AML-193 (cell line): Measurements from ENCODE around the gene PCDHA11.
A peak's percentile ranks its signal among the peaks of the same experiment; 100 is the strongest.
"Not testable (repeated sequence)": the region's sequence is repeated elsewhere in the genome, so short reads cannot be mapped to it uniquely, and the experiment has no call there.

Source experiments
- DNase-seq, 2 experiments: peaks; one replicate each; lab custom pipeline; 2025; lab: John Stamatoyannopoulos, UW

The PCDHA11 gene, protein sequence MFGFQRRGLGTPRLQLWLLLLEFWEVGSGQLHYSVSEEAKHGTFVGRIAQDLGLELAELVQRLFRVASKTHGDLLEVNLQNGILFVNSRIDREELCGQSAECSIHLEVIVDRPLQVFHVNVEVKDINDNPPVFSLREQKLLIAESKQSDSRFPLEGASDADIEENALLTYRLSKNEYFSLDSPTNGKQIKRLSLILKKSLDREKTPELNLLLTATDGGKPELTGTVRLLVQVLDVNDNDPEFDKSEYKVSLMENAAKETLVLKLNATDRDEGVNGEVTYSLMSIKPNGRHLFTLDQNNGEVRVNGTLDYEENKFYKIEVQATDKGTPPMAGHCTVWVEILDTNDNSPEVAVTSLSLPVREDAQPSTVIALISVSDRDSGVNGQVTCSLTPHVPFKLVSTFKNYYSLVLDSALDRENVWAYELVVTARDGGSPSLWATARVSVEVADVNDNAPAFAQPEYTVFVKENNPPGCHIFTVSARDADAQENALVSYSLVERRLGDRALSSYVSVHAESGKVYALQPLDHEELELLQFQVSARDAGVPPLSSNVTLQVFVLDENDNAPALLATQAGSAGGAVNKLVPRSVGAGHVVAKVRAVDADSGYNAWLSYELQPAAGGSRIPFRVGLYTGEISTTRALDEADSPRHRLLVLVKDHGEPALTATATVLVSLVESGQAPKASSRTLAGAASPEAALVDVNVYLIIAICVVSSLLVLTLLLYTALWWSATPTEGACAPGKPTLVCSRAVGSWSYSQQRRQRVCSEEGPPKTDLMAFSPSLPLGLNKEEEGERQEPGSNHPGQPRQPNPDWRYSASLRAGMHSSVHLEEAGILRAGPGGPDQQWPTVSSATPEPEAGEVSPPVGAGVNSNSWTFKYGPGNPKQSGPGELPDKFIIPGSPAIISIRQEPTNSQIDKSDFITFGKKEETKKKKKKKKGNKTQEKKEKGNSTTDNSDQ

GRCh38 chr5:140868721-140869554, at the start of gene PCDHA11:
Gene PCDHA11 (plus strand): TSS chr5:140868957. CDS start chr5:140869104, 147 bp downstream.
- no peak for DNase-seq

GRCh38 chr5:140821375-140822280, 47.1 kb upstream of the PCDHA11 start, which contains the start of gene PCDHA5:
Gene PCDHA5 (plus strand): TSS chr5:140821613.
- DNase-seq, result no peak

DNA sequence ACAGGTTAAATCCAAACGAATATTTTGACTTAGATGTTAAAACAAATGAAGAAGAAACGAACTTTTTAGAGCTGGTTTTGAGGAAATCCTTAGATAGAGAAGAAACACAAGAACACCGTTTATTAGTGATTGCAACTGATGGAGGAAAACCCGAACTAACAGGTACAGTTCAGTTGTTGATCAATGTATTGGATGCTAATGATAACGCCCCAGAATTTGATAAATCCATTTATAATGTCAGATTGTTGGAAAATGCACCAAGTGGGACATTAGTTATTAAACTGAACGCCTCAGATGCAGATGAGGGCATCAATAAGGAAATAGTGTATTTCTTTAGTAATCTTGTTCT, 46.5 kb upstream of the PCDHA11 start:
- no peak for DNase-seq

DNA sequence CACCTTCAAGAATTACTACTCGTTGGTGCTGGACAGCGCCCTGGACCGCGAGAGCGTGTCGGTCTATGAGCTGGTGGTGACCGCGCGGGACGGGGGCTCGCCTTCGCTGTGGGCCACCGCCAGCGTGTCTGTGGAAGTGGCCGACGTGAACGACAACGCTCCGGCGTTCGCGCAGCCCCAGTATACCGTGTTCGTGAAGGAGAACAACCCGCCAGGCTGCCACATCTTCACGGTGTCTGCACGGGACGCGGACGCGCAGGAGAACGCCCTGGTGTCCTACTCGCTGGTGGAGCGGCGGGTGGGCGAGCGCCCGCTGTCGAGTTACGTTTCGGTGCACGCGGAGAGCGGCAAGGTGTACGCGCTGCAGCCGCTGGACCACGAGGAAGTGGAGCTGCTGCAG, 45.8 kb upstream of the PCDHA11 start:
- not testable (repeated sequence) for DNase-seq

- DNase-seq, result no peak
These were observed 45.3 kb upstream of the PCDHA11 start for GRCh38 chr5:140823475-140823874.

- DNase-seq, result no peak
These were observed 40.9 kb upstream of the PCDHA11 start, which contains the start of gene PCDHA6 for GRCh38 chr5:140827704-140828361. Gene PCDHA6 (plus strand): TSS chr5:140827960. CDS start chr5:140828092, 132 bp downstream.

- no peak for DNase-seq
These were observed 40.4 kb upstream of the PCDHA11 start for GRCh38 chr5:140828362-140828737.

- not testable (repeated sequence) for DNase-seq
These were observed 39.0 kb upstream of the PCDHA11 start for GRCh38 chr5:140829511-140830501.

- no peak for DNase-seq
These were observed 34.8 kb upstream of the PCDHA11 start, which contains the start of gene PCDHA7 for GRCh38 chr5:140833993-140834392. Gene PCDHA7 (plus strand): TSS chr5:140834269. CDS start chr5:140834384, 115 bp downstream.

GRCh38 chr5:140834439-140835008, 34.2 kb upstream of the PCDHA11 start:
- not testable (repeated sequence) for DNase-seq

DNA sequence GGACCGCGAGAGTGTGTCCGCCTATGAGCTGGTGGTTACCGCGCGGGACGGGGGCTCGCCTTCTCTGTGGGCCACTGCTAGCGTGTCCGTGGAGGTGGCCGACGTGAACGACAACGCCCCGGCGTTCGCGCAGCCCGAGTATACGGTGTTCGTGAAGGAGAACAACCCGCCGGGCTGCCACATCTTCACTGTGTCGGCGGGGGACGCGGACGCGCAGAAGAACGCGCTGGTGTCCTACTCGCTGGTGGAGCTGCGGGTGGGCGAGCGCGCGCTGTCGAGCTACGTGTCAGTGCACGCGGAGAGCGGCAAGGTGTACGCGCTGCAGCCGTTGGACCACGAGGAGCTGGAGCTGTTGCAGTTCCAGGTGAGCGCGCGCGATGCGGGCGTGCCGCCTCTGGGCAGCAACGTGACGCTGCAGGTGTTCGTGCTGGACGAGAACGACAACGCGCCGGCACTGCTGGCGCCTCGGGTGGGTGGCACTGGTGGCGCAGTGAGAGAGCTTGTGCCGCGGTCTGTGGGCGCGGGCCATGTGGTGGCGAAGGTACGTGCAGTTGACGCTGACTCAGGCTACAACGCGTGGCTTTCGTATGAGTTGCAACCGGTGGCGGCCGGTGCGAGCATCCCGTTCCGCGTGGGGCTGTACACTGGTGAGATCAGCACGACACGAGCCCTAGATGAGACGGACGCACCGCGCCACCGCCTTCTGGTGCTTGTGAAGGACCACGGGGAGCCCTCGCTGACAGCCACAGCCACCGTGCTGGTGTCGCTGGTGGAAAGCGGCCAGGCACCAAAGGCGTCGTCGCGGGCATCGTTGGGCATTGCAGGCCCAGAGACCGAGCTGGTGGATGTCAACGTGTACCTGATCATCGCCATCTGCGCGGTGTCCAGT, 32.9 kb upstream of the PCDHA11 start:
- DNase-seq, result no peak

GRCh38 chr5:140840978-140841962, 27.5 kb upstream of the PCDHA11 start, which contains the start of gene PCDHA8:
Gene PCDHA8 (plus strand): TSS chr5:140841187. CDS start chr5:140841322, 135 bp downstream.
- peak; percentile 26 to 33 for DNase-seq

GRCh38 chr5:140842798-140843733, 25.7 kb upstream of the PCDHA11 start:
- DNase-seq, result no peak

GRCh38 chr5:140848139-140849102, 20.3 kb upstream of the PCDHA11 start, which contains the start of gene PCDHA9:
Gene PCDHA9 (plus strand): TSS chr5:140848382. CDS start chr5:140848496, 114 bp downstream.
- DNase-seq, result not testable (repeated sequence)
